GM23248 (cell line): ENCODE data around the gene MAP3K20.

Experiments
- EZH2 ChIP-seq: fragments of 200-600 bp; sonication (generic); IDR thresholded peaks from 2 replicates; pipeline ENCODE4 v1.6.1; 2018; ENCODE audit warnings: antibody characterized with exemption, mild to moderate bottlenecking; ENCODE audit not compliant: insufficient read depth, poor library complexity, severe bottlenecking
- EZH2phosphoT487 ChIP-seq: fragments of 200-600 bp; sonication (generic); IDR thresholded peaks from 2 replicates; pipeline ENCODE4 v1.6.1; 2018; ENCODE audit warnings: antibody characterized with exemption, moderate library complexity, mild to moderate bottlenecking, low read depth; ENCODE audit not compliant: insufficient read depth

DNA sequence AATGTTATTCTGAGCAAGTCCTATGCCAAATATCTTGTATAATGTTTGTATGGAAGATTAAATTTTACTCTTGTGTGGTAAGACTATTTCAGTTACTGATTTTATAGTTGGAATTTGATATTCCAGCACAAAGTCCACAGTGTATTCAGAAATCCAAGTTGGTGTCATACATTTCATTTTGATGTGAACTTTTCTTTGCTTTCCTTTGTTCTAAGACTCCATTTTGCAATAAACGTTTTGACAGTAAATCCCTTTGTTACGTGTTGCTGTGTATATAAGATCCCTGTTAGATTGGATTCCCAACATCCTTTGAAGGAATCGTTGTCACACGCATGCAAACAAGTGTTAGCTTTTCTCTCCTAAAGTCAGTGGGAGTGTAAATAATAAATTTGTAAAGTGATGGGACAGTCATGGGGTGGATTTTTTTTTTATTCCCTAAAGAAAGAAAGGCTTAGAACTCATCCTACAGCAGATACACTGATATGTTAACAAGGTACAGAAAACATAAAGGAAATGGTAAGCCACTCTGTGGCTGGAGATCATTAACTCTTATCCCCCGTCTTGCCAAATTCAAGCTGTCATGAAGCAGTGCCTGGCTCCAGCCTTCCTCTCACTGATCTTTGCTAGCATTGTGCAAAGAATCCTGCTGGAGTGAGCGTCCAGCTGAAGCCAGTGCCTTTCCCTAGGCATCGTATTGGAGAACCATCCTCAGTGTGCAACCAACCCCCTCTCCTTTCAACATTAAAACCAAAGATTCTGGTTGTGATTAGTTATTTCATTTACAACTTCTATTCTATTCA, 151.5 kb downstream of the MAP3K20 start:
- TF ChIP-seq EZH2 (no peak), EZH2phosphoT487 (no peak)
